Sigmoid colon (tissue), 7 donors: ENCODE measurements around the gene MRPL21. TPM values are rescaled to one million over a fixed set of nuclear protein-coding genes. Genes with fewer than 3 reads are reported as not detected.

Experiments used
- DNase-seq: peaks from one replicate; pipeline ENCODE4 v3.0.0-alpha.2; 2019
- H3K27ac ChIP-seq, 4 donors: fragments of 200-600 bp; sonication (generic); one replicate each; pipeline ENCODE4 v1.5.1; 2016 to 2019; ENCODE audit warnings: mild to moderate bottlenecking in 1 of 4
- H3K27me3 ChIP-seq, 3 donors: fragments of 200-600 bp; sonication (generic); one replicate each; pipeline ENCODE4 v1.5.1; 2019; ENCODE audit warnings: mild to moderate bottlenecking in 1 of 3
- H3K36me3 ChIP-seq, 4 donors: fragments of 200-600 bp; sonication (generic); one replicate each; pipeline ENCODE4 v1.5.1; 2016 to 2019
- H3K4me1 ChIP-seq, 4 donors: fragments of 200-600 bp; sonication (generic); one replicate each; pipeline ENCODE4 v1.5.1; 2017 to 2019
- H3K4me3 ChIP-seq, 4 donors: fragments of 200-600 bp; sonication (generic); one replicate each; pipeline ENCODE4 v1.5.1; 2017 to 2019; ENCODE audit warnings: mild to moderate bottlenecking in 2 of 4, moderate library complexity in 1 of 4
- H3K9me3 ChIP-seq, 4 donors: fragments of 200-600 bp in 3 of 4; sonication (generic) in 3 of 4; one replicate each; pipeline versions ENCODE4 v1.5.1 to v1.6.1; 2013 to 2019
- EP300 ChIP-seq, 4 donors: sonication (generic); formaldehyde crosslinking; IDR thresholded peaks; one replicate each; pipeline ENCODE4 v1.6.1; 2017; ENCODE audit warnings: antibody characterized with exemption in 4 of 4
- POLR2A ChIP-seq, 2 donors: fragments of 450-650 bp; IDR thresholded peaks; one replicate each; pipeline ENCODE4 v1.6.1; 2016; ENCODE audit warnings: antibody characterized with exemption in 2 of 2, mild to moderate bottlenecking in 2 of 2, moderate library complexity in 2 of 2
- POLR2AphosphoS5 ChIP-seq, 4 donors: sonication (generic); formaldehyde crosslinking; IDR thresholded peaks; one replicate each; pipeline ENCODE4 v1.6.1; 2017; ENCODE audit warnings: antibody characterized with exemption in 4 of 4
- WGBS, 2 donors: extraction: QIAGEN DNeasy Blood & Tissue Kit; methylation state at CpG; one replicate each; pipeline ENCODE4 v1.1.7; 2013; 5-methylcytosine and 5-hydroxymethylcytosine counted together
- intact Hi-C: fragments of 100-400 bp; cut with DNase I; formaldehyde crosslinking; loops from one replicate; pipeline ENCODE4 v1.15.1; 2023
- polyA plus RNA-seq, 3 donors: library from polyadenylated mRNA; stranded (reverse); fragments of 200-250 nt; gene quantifications; one replicate each; pipeline ENCODE4 v1.2.3, GENCODE V29; 2013
- total RNA-seq, 4 donors: library from RNA; depleted of rRNA; stranded (reverse); fragments of >200 nt; gene quantifications; one replicate each; pipeline ENCODE4 v1.1.0, GENCODE V29; 2016
- TF ChIP-seq, protein P1 (sequence below), 4 experiments: fragments of 450-650 bp in 3 of 4; fragments of 200-600 bp in 1 of 4; IDR thresholded peaks; one replicate each; pipeline ENCODE4 v1.5.1; 2016 to 2019; ENCODE audit warnings: antibody characterized with exemption in 4 of 4, mild to moderate bottlenecking in 3 of 4, moderate library complexity in 2 of 4
- donor health status: healthy with polysubstance abuse.
- donor health status: Bipolar disorder and iron deficiency.
- donor health status: healthy.

Gene MRPL21
- total and polyA plus RNA-seq, 7 donors: 53.7 to 134 (median 99.1) TPM

DNA sequence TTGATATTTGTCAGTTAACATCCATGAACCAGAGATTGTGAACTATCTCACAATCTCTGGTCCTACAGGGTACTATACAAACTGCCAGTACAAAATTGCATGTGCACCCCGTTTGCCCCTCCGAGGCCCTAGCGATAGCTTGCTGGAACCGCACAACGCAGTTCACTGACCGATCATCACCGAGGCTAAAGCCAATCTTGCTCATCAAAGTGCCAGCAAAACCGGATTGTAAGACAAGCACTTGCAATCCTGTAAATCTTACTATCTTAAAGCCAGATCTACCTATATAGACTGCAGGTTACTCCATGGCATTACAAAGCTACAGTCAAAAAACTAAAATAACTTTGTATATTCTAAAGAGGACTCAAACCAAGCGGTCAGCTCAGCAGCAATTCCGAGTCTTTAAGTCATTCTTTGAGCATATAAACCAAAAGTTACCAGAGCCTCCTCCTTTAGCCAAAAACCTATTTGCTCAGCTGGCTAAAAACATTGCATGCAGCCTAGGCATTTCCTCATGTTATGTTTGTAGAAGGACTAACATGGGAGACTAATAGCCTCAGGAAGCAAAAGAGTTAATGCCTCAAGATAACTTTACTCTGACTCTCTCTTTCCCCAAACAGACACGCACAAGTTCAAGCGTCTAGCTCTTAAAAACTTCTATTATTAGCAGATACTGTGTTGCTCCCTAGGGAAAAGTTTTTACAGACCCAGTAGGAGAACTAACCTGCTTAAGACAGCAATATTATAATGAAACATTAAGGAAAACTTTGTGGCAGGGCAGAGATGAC, 31.2 kb downstream of the MRPL21 start:
- peaks cover 0 to 6% (median 0%) of the 10 kb centered on the region in 3 donors for H3K27me3 ChIP-seq
- peaks cover 0 to 15% (median 11%) of the 10 kb centered on the region in 4 donors for H3K4me1 ChIP-seq
- H3K9me3 ChIP-seq: no peaks in the 10 kb centered on the region
- TF ChIP-seq, protein P1, sequence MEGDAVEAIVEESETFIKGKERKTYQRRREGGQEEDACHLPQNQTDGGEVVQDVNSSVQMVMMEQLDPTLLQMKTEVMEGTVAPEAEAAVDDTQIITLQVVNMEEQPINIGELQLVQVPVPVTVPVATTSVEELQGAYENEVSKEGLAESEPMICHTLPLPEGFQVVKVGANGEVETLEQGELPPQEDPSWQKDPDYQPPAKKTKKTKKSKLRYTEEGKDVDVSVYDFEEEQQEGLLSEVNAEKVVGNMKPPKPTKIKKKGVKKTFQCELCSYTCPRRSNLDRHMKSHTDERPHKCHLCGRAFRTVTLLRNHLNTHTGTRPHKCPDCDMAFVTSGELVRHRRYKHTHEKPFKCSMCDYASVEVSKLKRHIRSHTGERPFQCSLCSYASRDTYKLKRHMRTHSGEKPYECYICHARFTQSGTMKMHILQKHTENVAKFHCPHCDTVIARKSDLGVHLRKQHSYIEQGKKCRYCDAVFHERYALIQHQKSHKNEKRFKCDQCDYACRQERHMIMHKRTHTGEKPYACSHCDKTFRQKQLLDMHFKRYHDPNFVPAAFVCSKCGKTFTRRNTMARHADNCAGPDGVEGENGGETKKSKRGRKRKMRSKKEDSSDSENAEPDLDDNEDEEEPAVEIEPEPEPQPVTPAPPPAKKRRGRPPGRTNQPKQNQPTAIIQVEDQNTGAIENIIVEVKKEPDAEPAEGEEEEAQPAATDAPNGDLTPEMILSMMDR (IDR thresholded peaks at IDR 0.05): no peak
- no peak for TF ChIP-seq POLR2AphosphoS5 (IDR thresholded peaks at IDR 0.05)
- no peak for TF ChIP-seq EP300 (IDR thresholded peaks at IDR 0.05)
- TF ChIP-seq POLR2A (IDR thresholded peaks at IDR 0.05): no peak
- no peak overlapping the region for H3K27ac ChIP-seq
- intact Hi-C loops: loop anchor here (5.0 kb wide), 1 partner anchor 40 kb away; no protein-coding TSS in a partner anchor
- 60 to 76% methylated on average over 12 of the region's 12 CpGs for WGBS, 2 donors
- H3K4me3 ChIP-seq: no peak overlapping the region
- no peak for DNase-seq
- H3K36me3 ChIP-seq: no peaks in the 10 kb centered on the region

DNA sequence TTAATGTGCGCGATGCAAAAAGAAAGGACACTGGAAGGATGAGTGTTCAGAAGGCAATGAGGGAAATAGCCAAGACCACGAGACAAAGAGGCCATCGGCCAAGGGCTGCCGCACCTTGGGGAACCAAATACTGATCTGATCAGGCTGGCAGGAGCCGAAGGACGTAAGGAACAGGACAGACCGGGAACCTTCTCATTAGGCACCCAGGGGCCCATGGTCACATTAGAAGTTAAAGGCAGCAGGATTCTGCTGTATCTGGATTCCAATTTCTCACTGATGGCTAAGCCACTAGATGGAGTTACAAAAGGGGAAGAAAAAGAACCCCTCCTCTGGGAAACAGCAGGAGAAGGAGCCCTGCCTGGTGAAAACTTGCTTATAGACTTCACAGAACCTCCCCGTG, 33.2 kb downstream of the MRPL21 start:
- no peak for DNase-seq
- Histone ChIP-seq H3K27ac (peak overlapping the region in 1 of 4 donors; percentile 43), H3K4me1 (peaks cover 0 to 15% (median 11%) of the 10 kb centered on the region in 4 donors), H3K27me3 (peaks cover 0 to 2% (median 0%) of the 10 kb centered on the region in 3 donors), H3K4me3 (peak overlapping the region; percentile 33 to 52 (median 44)), H3K9me3 (no peaks in the 10 kb centered on the region), H3K36me3 (no peaks in the 10 kb centered on the region)
- intact Hi-C loops: loop anchor here (5.0 kb wide), 1 partner anchor 38 kb away; no protein-coding TSS in a partner anchor
- WGBS, 2 donors: 45 to 48% methylated on average over 9 of the region's 9 CpGs
- TF ChIP-seq POLR2AphosphoS5 (IDR thresholded peaks at IDR 0.05) (no peak), EP300 (IDR thresholded peaks at IDR 0.05) (no peak), POLR2A (IDR thresholded peaks at IDR 0.05) (no peak)
- TF ChIP-seq, protein P1 (IDR thresholded peaks at IDR 0.05): no peak

DNA sequence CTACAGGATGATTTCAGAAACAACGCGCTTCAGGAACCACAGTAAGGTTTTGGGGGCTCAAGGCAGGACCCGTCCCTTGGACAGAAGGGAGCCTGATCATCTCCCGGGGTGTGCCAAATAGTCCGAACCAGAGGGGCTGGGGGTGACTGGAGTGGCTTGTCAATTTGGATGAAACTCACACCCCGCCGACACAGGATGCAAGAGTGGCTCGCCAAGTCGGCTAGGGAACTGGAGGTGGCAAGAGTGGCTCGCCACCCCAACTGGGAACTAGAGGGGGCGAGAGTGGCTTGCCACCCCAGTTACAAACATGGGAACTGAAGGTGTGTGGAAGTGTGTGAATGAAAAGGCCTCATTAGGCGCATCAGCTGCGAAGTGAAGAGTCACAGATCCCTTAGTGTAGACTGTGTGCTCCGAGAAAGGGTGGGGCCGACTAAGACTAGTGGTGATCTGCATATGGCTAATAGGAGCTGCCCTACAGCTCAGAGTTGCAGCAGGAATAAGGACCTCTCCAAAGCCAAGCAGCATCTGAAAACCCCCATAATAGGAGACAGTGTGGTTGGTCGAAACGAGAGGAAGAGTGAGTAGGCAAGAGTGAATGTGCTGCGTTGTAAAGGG, 35.3 kb downstream of the MRPL21 start:
- H3K27ac ChIP-seq: no peak overlapping the region
- TF ChIP-seq POLR2A (IDR thresholded peaks at IDR 0.05) (no peak), EP300 (IDR thresholded peaks at IDR 0.05) (no peak), POLR2AphosphoS5 (IDR thresholded peaks at IDR 0.05) (no peak)
- TF ChIP-seq, protein P1 (IDR thresholded peaks at IDR 0.05): no peak
- no peaks in the 10 kb centered on the region for H3K27me3 ChIP-seq
- intact Hi-C loops: no loop called here
- H3K4me1 ChIP-seq: peaks cover 0 to 15% (median 11%) of the 10 kb centered on the region in 4 donors
- DNase-seq: no peak
- no peak overlapping the region for H3K4me3 ChIP-seq
- no peaks in the 10 kb centered on the region for H3K36me3 ChIP-seq
- peaks cover 0 to 7% (median 2%) of the 10 kb centered on the region in 4 donors for H3K9me3 ChIP-seq
- WGBS, 2 donors: 92 to 94% methylated on average over 18 of the region's 18 CpGs

DNA sequence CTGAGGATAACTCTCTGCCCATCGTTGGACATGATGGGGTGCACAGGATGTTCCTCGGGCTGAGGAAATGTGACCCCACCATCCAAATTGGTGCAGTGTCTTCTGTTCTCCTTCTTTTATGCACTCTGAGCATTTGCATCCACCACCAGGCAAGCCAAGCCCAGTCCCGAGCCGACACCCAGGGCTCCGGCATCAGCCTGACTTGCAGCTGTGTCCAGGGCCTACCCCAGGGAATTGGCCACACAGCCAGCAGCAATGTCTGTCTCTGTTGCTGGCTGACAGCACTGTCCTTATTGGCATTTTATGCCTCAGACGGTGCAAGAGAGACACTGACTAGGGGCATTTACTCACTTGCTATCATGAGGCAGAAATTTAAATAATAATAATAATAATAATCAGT, 36.6 kb downstream of the MRPL21 start:
- DNase-seq: no peak
- Histone ChIP-seq H3K4me3 (no peak overlapping the region), H3K4me1 (peaks cover 0 to 12% (median 10%) of the 10 kb centered on the region in 4 donors), H3K36me3 (no peaks in the 10 kb centered on the region), H3K27me3 (no peaks in the 10 kb centered on the region), H3K27ac (no peak overlapping the region), H3K9me3 (peaks cover 0 to 7% (median 2%) of the 10 kb centered on the region in 4 donors)
- intact Hi-C loops: no loop called here
- TF ChIP-seq, protein P1 (IDR thresholded peaks at IDR 0.05): no peak
- TF ChIP-seq POLR2AphosphoS5 (IDR thresholded peaks at IDR 0.05) (no peak), EP300 (IDR thresholded peaks at IDR 0.05) (no peak), POLR2A (IDR thresholded peaks at IDR 0.05) (no peak)
- WGBS, 2 donors: 79 to 88% methylated on average over 6 of the region's 6 CpGs
